ENCODE data around the gene CPLANE1.
"Not testable (repeated sequence)": the region's sequence is repeated elsewhere in the genome, so short reads cannot be mapped to it uniquely, and the experiment has no call there.

Gene CPLANE1

GRCh38 chr5:37112383-37112991 lies 136.7 kb downstream of the CPLANE1 start:
- no peak for DNase-seq

- no peak for DNase-seq
Measured at GRCh38 chr5:37111426-37112382, 137.5 kb downstream of the CPLANE1 start.

GRCh38 chr5:37110135-37110534 lies 139.0 kb downstream of the CPLANE1 start:
- DNase-seq: no peak

- no peak for DNase-seq
Measured at GRCh38 chr5:37109338-37109737, 139.8 kb downstream of the CPLANE1 start.

GRCh38 chr5:37103302-37103701 lies 145.9 kb downstream of the CPLANE1 start:
- no peak for DNase-seq

- not testable (repeated sequence) for DNase-seq
Measured at GRCh38 chr5:37099267-37099666, 149.9 kb downstream of the CPLANE1 start.

GRCh38 chr5:37093795-37094194 lies 155.4 kb downstream of the CPLANE1 start:
- DNase-seq: not testable (repeated sequence)

GRCh38 chr5:37090781-37091180 lies 158.4 kb downstream of the CPLANE1 start:
- no peak for DNase-seq

GRCh38 chr5:37090123-37090726 lies 159.0 kb downstream of the CPLANE1 start:
- no peak for DNase-seq

- DNase-seq: no peak
Measured at GRCh38 chr5:37088009-37088408, 161.2 kb downstream of the CPLANE1 start.

- DNase-seq: no peak
Measured at GRCh38 chr5:37086466-37087173, 162.6 kb downstream of the CPLANE1 start.

GRCh38 chr5:37086026-37086425 lies 163.2 kb downstream of the CPLANE1 start:
- DNase-seq: not testable (repeated sequence)

GRCh38 chr5:37082977-37083376 lies 166.2 kb downstream of the CPLANE1 start:
- DNase-seq: not testable (repeated sequence)

- DNase-seq: no peak
Measured at GRCh38 chr5:37080697-37081096, 168.5 kb downstream of the CPLANE1 start.

- no peak for DNase-seq
Measured at GRCh38 chr5:37077146-37077545, 172.0 kb downstream of the CPLANE1 start.

GRCh38 chr5:37075399-37075950 lies 173.7 kb downstream of the CPLANE1 start:
- DNase-seq: no peak

GRCh38 chr5:37071901-37072581 lies 177.1 kb downstream of the CPLANE1 start:
- DNase-seq: no peak

- DNase-seq: no peak
Measured at GRCh38 chr5:37071487-37071886, 177.7 kb downstream of the CPLANE1 start.

- DNase-seq: no peak
Measured at GRCh38 chr5:37064442-37064841, 184.7 kb downstream of the CPLANE1 start.

- no peak for DNase-seq
Measured at GRCh38 chr5:37063739-37064138, 185.4 kb downstream of the CPLANE1 start.

GRCh38 chr5:37060030-37060429 lies 189.1 kb downstream of the CPLANE1 start:
- no peak for DNase-seq

GRCh38 chr5:37056762-37057161 lies 192.4 kb downstream of the CPLANE1 start:
- DNase-seq: no peak
